PC-3 (cell line): ENCODE data around the gene SPSB4. TPM values are rescaled to one million over a fixed set of nuclear protein-coding genes. Genes with fewer than 3 reads are reported as not detected.

Experiments used
- ATAC-seq: fragments of 200-7000 bp; cut with Tn5 transposase; 2 replicates; pipeline ENCODE4 v1.9.1; 2020; ENCODE audit warnings: mild to moderate bottlenecking, moderate library complexity
- BruUV-seq: library from RNA; stranded (reverse); fragments of 400-500 nt; replicated peaks from 2 replicates; lab custom pipeline; 2021; lab: Mats Ljungman, UMichigan
- CTCF ChIA-PET: fragments of 300-600 bp; sonication (Branson Sonifier 250); formaldehyde crosslinking; loops from one replicate; lab custom pipeline; 2022; ENCODE audit warnings: antibody characterized with exemption; lab: Charles Lee
- POLR2A ChIA-PET: fragments of 300-600 bp; sonication (Branson Sonifier 250); formaldehyde crosslinking; loops from one replicate; lab custom pipeline; 2022; ENCODE audit warnings: antibody characterized with exemption; ENCODE audit not compliant: unreplicated experiment; lab: Charles Lee
- DNase-seq: peaks from one replicate; pipeline ENCODE4 v3.0.0-alpha.2; 2015
- H2AFZ ChIP-seq: fragments of 300-600 bp; sonication (generic); 2 replicates; pipeline ENCODE4 v1.6.0; 2016; ENCODE audit warnings: antibody characterized with exemption, low read length
- H3F3A ChIP-seq: fragments of 300-600 bp; sonication (generic); one replicate; pipeline ENCODE4 v1.6.0; 2017; ENCODE audit warnings: antibody characterized with exemption, low read length, control low read depth, mild to moderate bottlenecking; ENCODE audit not compliant: unreplicated experiment
- H3K27ac ChIP-seq: fragments of 300-600 bp; sonication (generic); 2 replicates; pipeline ENCODE4 v1.5.1; 2016; ENCODE audit warnings: mild to moderate bottlenecking, low read length
- H3K27me3 ChIP-seq: fragments of 300-600 bp; sonication (generic); 2 replicates; pipeline ENCODE4 v1.6.1; 2016; ENCODE audit warnings: low read length, mixed read lengths
- H3K36me3 ChIP-seq: fragments of 300-600 bp; sonication (generic); 2 replicates; pipeline ENCODE4 v1.6.1; 2016; ENCODE audit warnings: low read depth, mixed run types, low read length, mixed read lengths
- H3K4me1 ChIP-seq: fragments of 300-600 bp; sonication (generic); 2 replicates; pipeline ENCODE4 v1.5.1; 2016; ENCODE audit warnings: low read length; ENCODE audit not compliant: insufficient read depth
- H3K4me2 ChIP-seq: fragments of 300-600 bp; sonication (generic); 2 replicates; pipeline ENCODE4 v1.6.0; 2016; ENCODE audit warnings: low read length
- H3K4me3 ChIP-seq: fragments of 300-600 bp; sonication (generic); 2 replicates; pipeline ENCODE4 v1.5.1; 2016; ENCODE audit warnings: mild to moderate bottlenecking, low read length, mixed read lengths
- H3K79me2 ChIP-seq: fragments of 300-600 bp; sonication (generic); 2 replicates; pipeline ENCODE4 v1.6.1; 2017; ENCODE audit warnings: low read length, mixed read lengths
- H3K9ac ChIP-seq: fragments of 300-600 bp; sonication (generic); 2 replicates; pipeline ENCODE4 v1.6.0; 2016; ENCODE audit warnings: mild to moderate bottlenecking, low read length
- H3K9me2 ChIP-seq: fragments of 300-600 bp; sonication (generic); replicated peaks from 2 replicates; pipeline ENCODE4 v1.6.1; 2016; ENCODE audit warnings: mixed run types, low read length, mixed read lengths
- H3K9me3 ChIP-seq: fragments of 300-600 bp; sonication (generic); 2 replicates; pipeline ENCODE4 v1.6.1; 2016; ENCODE audit warnings: low read length, mixed read lengths
- H4K20me1 ChIP-seq: fragments of 300-600 bp; sonication (generic); 2 replicates; pipeline ENCODE4 v1.6.1; 2016; ENCODE audit warnings: low read length, mixed read lengths
- CTCF ChIP-seq: fragments of 300-600 bp; sonication (generic); conservative IDR thresholded peaks from 2 replicates; pipeline ENCODE4 v1.5.1; 2017; ENCODE audit warnings: antibody characterized with exemption, low read depth, mild to moderate bottlenecking, low read length
- EZH2 ChIP-seq: fragments of 300-600 bp; sonication (generic); IDR thresholded peaks from one replicate; pipeline ENCODE4 v1.6.1; 2017; ENCODE audit warnings: antibody characterized with exemption, mild to moderate bottlenecking, low read length; ENCODE audit not compliant: unreplicated experiment
- EZH2phosphoT487 ChIP-seq: fragments of 300-600 bp; sonication (generic); IDR thresholded peaks from 2 replicates; pipeline ENCODE4 v1.6.1; 2018; ENCODE audit warnings: mild to moderate bottlenecking, antibody characterized with exemption, low read length, borderline replicate concordance
- intact Hi-C: fragments of 100-400 bp; cut with micrococcal nuclease; formaldehyde crosslinking; loops from 2 replicates; pipeline ENCODE4 v1.9.0; 2023
- total RNA-seq: library from RNA; depleted of rRNA; stranded (reverse); fragments of >200 nt; gene quantifications from 2 replicates; pipeline ENCODE4 v1.2.3, GENCODE V29; 2014

SPSB4 gene
- total RNA-seq, 1 experiment from 2014 or later = not detected

GRCh38 chr3:141067206-141067974 lies 16.2 kb downstream of the SPSB4 start:
- no peak for DNase-seq
- Histone ChIP-seq H3F3A (no peaks in the 10 kb centered on the region), H3K4me3 (no peak overlapping the region), H2AFZ (no peak overlapping the region), H3K9me2 (no peaks in the 10 kb centered on the region), H3K9me3 (no peaks in the 10 kb centered on the region), H3K27me3 (0 out of 2 replicates have a peak, but pooled peaks cover 12% of the 10 kb centered on the region), H4K20me1 (no peaks in the 10 kb centered on the region), H3K9ac (no peak overlapping the region), H3K4me2 (no peak overlapping the region), H3K27ac (no peak overlapping the region), H3K4me1 (no peaks in the 10 kb centered on the region), H3K79me2 (no peaks in the 10 kb centered on the region), H3K36me3 (no peaks in the 10 kb centered on the region)
- ChIA-PET CTCF (no interaction called here), POLR2A (no interaction called here)
- BruUV-seq = no TSS peak
- intact Hi-C loops = no loop called here
- no peak for ATAC-seq
- TF ChIP-seq EZH2 (no peak), EZH2phosphoT487 (no peak), CTCF (no peak)

- intact Hi-C loops = no loop called here
- no TSS peak for BruUV-seq
Observed at GRCh38 chr3:141070229-141070628, 19.1 kb downstream of the SPSB4 start.

More at GRCh38 chr3:141070229-141070628, 19.1 kb downstream of the SPSB4 start:
- DNase-seq (no peak), ATAC-seq (no peak)
- no peak overlapping the region for H3K27ac ChIP-seq
- H3K79me2 ChIP-seq = no peaks in the 10 kb centered on the region
- H3K9ac ChIP-seq = no peak overlapping the region
- no peak overlapping the region for H2AFZ ChIP-seq
- H3K4me2 ChIP-seq = no peak overlapping the region
- no peaks in the 10 kb centered on the region for H3K9me3 ChIP-seq
- POLR2A ChIA-PET = no interaction called here
- no peaks in the 10 kb centered on the region for H3F3A ChIP-seq
- H3K4me1 ChIP-seq = no peaks in the 10 kb centered on the region
- H4K20me1 ChIP-seq = no peaks in the 10 kb centered on the region
- no peak overlapping the region for H3K4me3 ChIP-seq
- no peaks in the 10 kb centered on the region for H3K27me3 ChIP-seq
- H3K36me3 ChIP-seq = no peaks in the 10 kb centered on the region
- CTCF ChIA-PET = no interaction called here
- H3K9me2 ChIP-seq = no peaks in the 10 kb centered on the region
- TF ChIP-seq EZH2 (no peak), CTCF (no peak), EZH2phosphoT487 (no peak)
